Measurements from ENCODE around the gene ACO2. TPM values are rescaled to one million over a fixed set of nuclear protein-coding genes. Genes with fewer than 3 reads are reported as not detected.

The ACO2 gene
- total and polyA plus RNA-seq, 10 of the 15 experiments (the other 5 are each of a cell fraction or from before 2014, with no cell fraction given): 21.4 to 214 (median 88.5) TPM

GRCh38 chr22:41562461-41562860 lies 93.5 kb downstream of the ACO2 start (continued):
- TF ChIP-seq SKIL (IDR thresholded peaks at IDR 0.05; ENCODE audit: low read depth, poor library complexity, severe bottlenecking) (no peak), POLR2AphosphoS2 (IDR thresholded peaks at IDR 0.05; ENCODE audit: low read depth, low read length) (no peak), RCOR1 (conservative IDR thresholded peaks at IDR 0.05; ENCODE audit: low read depth, low read length) (no peak), BMI1 (IDR thresholded peaks at IDR 0.05; ENCODE audit: borderline replicate concordance) (no peak)

- Histone ChIP-seq H3K4me2 (ENCODE audit: control insufficient read depth, insufficient read depth) (no peak overlapping the region), H3K27ac (ENCODE audit: control insufficient read depth, insufficient read depth) (no peak overlapping the region), H3K4me3 (no peak overlapping the region), H3K36me3 (ENCODE audit: control insufficient read depth in 2 of 2, insufficient read depth in 2 of 2, low read length in 1 of 2) (no peaks in the 10 kb centered on the region), H3K9me3 (replicated peaks; ENCODE audit: control insufficient read depth, insufficient read depth, low read length) (no peaks in the 10 kb centered on the region), H3K27me3 (replicated peaks in 1 of 2; ENCODE audit: control insufficient read depth in 2 of 2, insufficient read depth in 2 of 2, low read length in 1 of 2) (peaks cover 0 to 5% of the 10 kb centered on the region in 2 experiments; a peak in 3 of 4 replicates), H3K79me2 (ENCODE audit: control insufficient read depth, insufficient read depth, low read length) (no peaks in the 10 kb centered on the region), H2AFZ (ENCODE audit: control insufficient read depth, low read depth, low read length) (no peak overlapping the region), H3K4me1 (ENCODE audit: control insufficient read depth, insufficient read depth, low read length) (no peaks in the 10 kb centered on the region), H4K20me1 (ENCODE audit: control insufficient read depth, insufficient read depth) (no peaks in the 10 kb centered on the region), H3K9ac (ENCODE audit: control insufficient read depth, insufficient read depth, low read length) (no peak overlapping the region)
- intact Hi-C loops (cut with micrococcal nuclease; ENCODE audit: unreplicated experiment) (no loop called here), in situ Hi-C loops (cut with MboI) (no loop called here)
- POLR2A ChIA-PET: no interaction called here
- WGBS (ENCODE audit: insufficient coverage, insufficient replicate concordance, low lambda C conversion rate, missing lambda C conversion rate): 56% methylated on average over 10 of the region's 10 CpGs
- TF ChIP-seq EP300 (IDR thresholded peaks at IDR 0.05; ENCODE audit: borderline replicate concordance in 1 of 2, control insufficient read depth in 1 of 2, low read depth in 2 of 2, low read length in 2 of 2) (no peak), NR2F1 (conservative IDR thresholded peaks at IDR 0.05) (no peak), STAT1 (conservative IDR thresholded peaks at IDR 0.05) (no peak), ZNF207 (IDR thresholded peaks at IDR 0.05; ENCODE audit: borderline replicate concordance) (no peak), MYC (IDR thresholded peaks at IDR 0.05; ENCODE audit: insufficient read depth, insufficient read length, insufficient replicate concordance, low read length, severe bottlenecking) (no peak), SMAD5 (IDR thresholded peaks at IDR 0.05; ENCODE audit: low read depth) (no peak), NRF1 (conservative IDR thresholded peaks at IDR 0.05; ENCODE audit: low read depth, low read length) (no peak), RAD51 (IDR thresholded peaks at IDR 0.05) (no peak)
- CTCF ChIA-PET: interaction anchor here (0.7 kb wide), 1 partner anchor 1411 kb away, joined by 3 read pairs; no protein-coding TSS in a partner anchor
- ATAC-seq: no peak
- SMC1A ChIA-PET (ENCODE audit: uncharacterized antibody, unreplicated experiment): no interaction called here
- BruUV-seq (replicated peaks): no TSS peak
- no peak for DNase-seq (ENCODE audit: low read depth, low spot score)
- FAIRE-seq: no peak
- RAD21 ChIA-PET (ENCODE audit: unreplicated experiment): no interaction called here
Measured at GRCh38 chr22:41563051-41563711, 94.3 kb downstream of the ACO2 start.

Data from GM12878 (cell line).